ENCODE data around the gene PIGN. TPM values are rescaled to one million over a fixed set of nuclear protein-coding genes. Genes with fewer than 3 reads are reported as not detected.

Gene PIGN
- polyA plus RNA-seq, 3 donors, result 4.1 to 14.7 (median 14.6) TPM

- H3K4me3 ChIP-seq (replicated peaks in 1 of 3; ENCODE audit: low read depth in 2 of 3, low read length in 3 of 3), result no peak overlapping the region
- no peaks in the 10 kb centered on the region for H3K79me2 ChIP-seq (ENCODE audit: insufficient read depth, low read length)
- no peak overlapping the region for H3K4me2 ChIP-seq (replicated peaks; ENCODE audit: extremely low read depth, low read length, poor library complexity, severe bottlenecking)
- no peak for TF ChIP-seq CTCF (IDR thresholded peaks at IDR 0.05)
- no peak overlapping the region for H3K27ac Mint-ChIP-seq
- H3K4me3 Mint-ChIP-seq, result no peak overlapping the region
- no peaks in the 10 kb centered on the region for H4K20me1 ChIP-seq (ENCODE audit: insufficient read depth, low read length)
- intact Hi-C loops (cut with micrococcal nuclease), result no loop called here
- no peaks in the 10 kb centered on the region for H3K4me1 ChIP-seq (ENCODE audit: control insufficient read depth in 1 of 2, insufficient read depth in 2 of 2, low read length in 2 of 2)
- no peak overlapping the region for H3K9ac ChIP-seq (ENCODE audit: insufficient read depth, low read length, poor library complexity, severe bottlenecking)
- WGBS (ENCODE audit: insufficient coverage), result 96% methylated on average over 2 of the region's 3 CpGs
- H2AFZ ChIP-seq (ENCODE audit: insufficient read depth, low read depth, low read length, poor library complexity, severe bottlenecking), result no peak overlapping the region
- no peak for DNase-seq
- H3K27me3 Mint-ChIP-seq (ENCODE audit: low read depth in 3 of 3), result no peaks in the 10 kb centered on the region
- H3K27ac ChIP-seq (ENCODE audit: low read depth in 1 of 2, low read length in 2 of 2), result no peak overlapping the region
- H3K27me3 ChIP-seq (ENCODE audit: control insufficient read depth in 2 of 2, insufficient read depth in 2 of 2, low read length in 2 of 2), result no peaks in the 10 kb centered on the region
- peaks cover 18 to 22% of the 10 kb centered on the region in 2 donors for H3K36me3 Mint-ChIP-seq
- peaks cover 0 to 28% (median 9%) of the 10 kb centered on the region in 7 donors for H3K9me3 Mint-ChIP-seq
- H3K9me3 ChIP-seq (replicated peaks in 1 of 2; ENCODE audit: control insufficient read depth in 1 of 2, insufficient read depth in 1 of 2, low read length in 2 of 2), result peaks cover 0 to 2% of the 10 kb centered on the region in 2 donors
- H3K4me1 Mint-ChIP-seq, result peaks cover 14% of the 10 kb centered on the region
- H3K36me3 ChIP-seq (replicated peaks in 1 of 2; ENCODE audit: control insufficient read depth in 1 of 2, insufficient read depth in 2 of 2, low read length in 2 of 2), result peaks cover 3 to 11% of the 10 kb centered on the region in 2 donors
Observed at GRCh38 chr18:62165583-62165982, 21.3 kb downstream of the PIGN start.

- intact Hi-C loops (cut with micrococcal nuclease), result no loop called here
- peaks cover 0 to 28% (median 9%) of the 10 kb centered on the region in 7 donors for H3K9me3 Mint-ChIP-seq
Observed at GRCh38 chr18:62164855-62165487, 21.9 kb downstream of the PIGN start.

More at GRCh38 chr18:62164855-62165487, 21.9 kb downstream of the PIGN start:
- Histone ChIP-seq H3K79me2 (ENCODE audit: insufficient read depth, low read length) (no peaks in the 10 kb centered on the region), H3K9me3 (replicated peaks in 1 of 2; ENCODE audit: control insufficient read depth in 1 of 2, insufficient read depth in 1 of 2, low read length in 2 of 2) (peaks cover 0 to 2% of the 10 kb centered on the region in 2 donors), H3K4me2 (replicated peaks; ENCODE audit: extremely low read depth, low read length, poor library complexity, severe bottlenecking) (no peak overlapping the region), H4K20me1 (ENCODE audit: insufficient read depth, low read length) (no peaks in the 10 kb centered on the region), H3K27ac (ENCODE audit: low read depth in 1 of 2, low read length in 2 of 2) (no peak overlapping the region), H3K4me1 (ENCODE audit: control insufficient read depth in 1 of 2, insufficient read depth in 2 of 2, low read length in 2 of 2) (no peaks in the 10 kb centered on the region), H3K4me3 (replicated peaks in 1 of 3; ENCODE audit: low read depth in 2 of 3, low read length in 3 of 3) (no peak overlapping the region), H3K9ac (ENCODE audit: insufficient read depth, low read length, poor library complexity, severe bottlenecking) (no peak overlapping the region), H2AFZ (ENCODE audit: insufficient read depth, low read depth, low read length, poor library complexity, severe bottlenecking) (no peak overlapping the region), H3K36me3 (replicated peaks in 1 of 2; ENCODE audit: control insufficient read depth in 1 of 2, insufficient read depth in 2 of 2, low read length in 2 of 2) (peaks cover 3 to 13% of the 10 kb centered on the region in 2 donors), H3K27me3 (ENCODE audit: control insufficient read depth in 2 of 2, insufficient read depth in 2 of 2, low read length in 2 of 2) (no peaks in the 10 kb centered on the region)
- H3K4me3 Mint-ChIP-seq, result no peak overlapping the region
- WGBS (ENCODE audit: insufficient coverage), result 58% methylated on average over 2 of the region's 5 CpGs
- no peak for TF ChIP-seq CTCF (IDR thresholded peaks at IDR 0.05)
- no peak overlapping the region for H3K27ac Mint-ChIP-seq
- peaks cover 19 to 22% of the 10 kb centered on the region in 2 donors for H3K36me3 Mint-ChIP-seq
- no peaks in the 10 kb centered on the region for H3K27me3 Mint-ChIP-seq (ENCODE audit: low read depth in 3 of 3)
- peaks cover 14% of the 10 kb centered on the region for H3K4me1 Mint-ChIP-seq
- no peak for DNase-seq

Data from CD14-positive monocyte (primary cell).